Measurements from ENCODE around the gene NEAT1.
A peak's percentile ranks its signal among the peaks of the same experiment; 100 is the strongest.

Gene NEAT1

GRCh38 chr11:65487467-65488272 lies 65.1 kb downstream of the NEAT1 start:
- peak; percentile 49 for DNase-seq

GRCh38 chr11:65488273-65489034 lies 65.9 kb downstream of the NEAT1 start:
- no peak for DNase-seq

GRCh38 chr11:65489035-65489705 lies 66.6 kb downstream of the NEAT1 start:
- no peak for DNase-seq

- DNase-seq, result no peak
Measured at GRCh38 chr11:65489706-65490320, 67.2 kb downstream of the NEAT1 start.

- DNase-seq, result no peak
Measured at GRCh38 chr11:65491163-65491465, 68.5 kb downstream of the NEAT1 start.

GRCh38 chr11:65491614-65492386 lies 69.2 kb downstream of the NEAT1 start:
- DNase-seq, result no peak

- DNase-seq, result no peak
Measured at GRCh38 chr11:65492387-65492636, 69.7 kb downstream of the NEAT1 start.

- no peak for DNase-seq
Measured at GRCh38 chr11:65492637-65493366, 70.2 kb downstream of the NEAT1 start.

- no peak for DNase-seq
Measured at GRCh38 chr11:65493367-65494176, 71.0 kb downstream of the NEAT1 start.
